ENCODE data around the gene TTC32. TPM values are rescaled to one million over a fixed set of nuclear protein-coding genes. Genes with fewer than 3 reads are reported as not detected.

TTC32 gene
- total RNA-seq, 2 donors from 2014 or later = 9.0 to 9.3 TPM

GRCh38 chr2:19864381-19864780 is 37.4 kb downstream of the TTC32 start:
- Histone ChIP-seq H3K27me3 (no peaks in the 10 kb centered on the region), H3K9me3 (no peaks in the 10 kb centered on the region), H3K4me3 (no peak overlapping the region), H3K27ac (no peak overlapping the region), H3K4me1 (no peaks in the 10 kb centered on the region), H3K9ac (ENCODE audit: low read depth in 2 of 2, low read length in 2 of 2) (no peak overlapping the region), H3K36me3 (no peaks in the 10 kb centered on the region)
- no peak for DNase-seq
- TF ChIP-seq CTCF (IDR thresholded peaks at IDR 0.05) = no peak
- intact Hi-C loops (cut with DNase I) = loop anchor here (5.0 to 10.0 kb wide), 5 partner anchors 507 to 1477 kb away; partner anchors contain the start of gene OSR1

- no peaks in the 10 kb centered on the region for H3K4me1 ChIP-seq
- peak; percentile 95 for TF ChIP-seq CTCF (IDR thresholded peaks at IDR 0.05)
- H3K9me3 ChIP-seq = no peaks in the 10 kb centered on the region
- intact Hi-C loops (cut with DNase I) = loop anchor here (5.0 to 10.0 kb wide), 5 partner anchors 506 to 1476 kb away; partner anchors contain the start of gene OSR1
- no peak overlapping the region for H3K27ac ChIP-seq
- no peak overlapping the region for H3K9ac ChIP-seq (ENCODE audit: low read depth in 2 of 2, low read length in 2 of 2)
- peak overlapping the region; percentile 5 for H3K4me3 ChIP-seq
- peak; percentile 73 for DNase-seq
- no peaks in the 10 kb centered on the region for H3K36me3 ChIP-seq
- H3K27me3 ChIP-seq = no peaks in the 10 kb centered on the region
Measured at GRCh38 chr2:19863303-19864041, 38.3 kb downstream of the TTC32 start.

- no peak overlapping the region for H3K4me3 ChIP-seq
- no peak overlapping the region for H3K27ac ChIP-seq
- H3K36me3 ChIP-seq = no peaks in the 10 kb centered on the region
- no peaks in the 10 kb centered on the region for H3K27me3 ChIP-seq
- TF ChIP-seq CTCF (IDR thresholded peaks at IDR 0.05) = no peak
- no peaks in the 10 kb centered on the region for H3K9me3 ChIP-seq
- intact Hi-C loops (cut with DNase I) = loop anchor here (5.0 to 10.0 kb wide), 5 partner anchors 505 to 1475 kb away; partner anchors contain the start of gene OSR1
- no peaks in the 10 kb centered on the region for H3K4me1 ChIP-seq
- H3K9ac ChIP-seq (ENCODE audit: low read depth in 2 of 2, low read length in 2 of 2) = no peak overlapping the region
- no peak for DNase-seq
Measured at GRCh38 chr2:19861813-19862212, 40.0 kb downstream of the TTC32 start.

GRCh38 chr2:19860022-19860421 is 41.8 kb downstream of the TTC32 start:
- no peak overlapping the region for H3K27ac ChIP-seq
- H3K9me3 ChIP-seq = no peaks in the 10 kb centered on the region
- no peak for DNase-seq
- no peak for TF ChIP-seq CTCF (IDR thresholded peaks at IDR 0.05)
- H3K9ac ChIP-seq (ENCODE audit: low read depth in 2 of 2, low read length in 2 of 2) = no peak overlapping the region
- no peak overlapping the region for H3K4me3 ChIP-seq
- intact Hi-C loops (cut with DNase I) = loop anchor here (5.0 to 10.0 kb wide), 5 partner anchors 503 to 1473 kb away; partner anchors contain the start of gene OSR1
- no peaks in the 10 kb centered on the region for H3K36me3 ChIP-seq
- H3K4me1 ChIP-seq = no peaks in the 10 kb centered on the region
- H3K27me3 ChIP-seq = no peaks in the 10 kb centered on the region

GRCh38 chr2:19859565-19859964 is 42.2 kb downstream of the TTC32 start:
- DNase-seq = no peak
- Histone ChIP-seq H3K27me3 (no peaks in the 10 kb centered on the region), H3K4me3 (no peak overlapping the region), H3K4me1 (no peaks in the 10 kb centered on the region), H3K27ac (no peak overlapping the region), H3K36me3 (no peaks in the 10 kb centered on the region), H3K9me3 (no peaks in the 10 kb centered on the region), H3K9ac (ENCODE audit: low read depth in 2 of 2, low read length in 2 of 2) (no peak overlapping the region)
- TF ChIP-seq CTCF (IDR thresholded peaks at IDR 0.05) = no peak
- intact Hi-C loops (cut with DNase I) = loop anchor here (5.0 kb wide), 1 partner anchor 492 kb away; no protein-coding TSS in a partner anchor

Measured in colonic mucosa (tissue), 4 donors.